Neural progenitor cell (in vitro differentiated cells): ENCODE results near the gene KNL1.

Experiments used
- CTCF ChIP-seq: fragments of 200-600 bp; sonication (generic); IDR thresholded peaks from 2 replicates; pipeline ENCODE4 v1.5.1; 2017; ENCODE audit warnings: antibody characterized with exemption, mild to moderate bottlenecking
- EZH2phosphoT487 ChIP-seq: fragments of 200-600 bp; sonication (generic); IDR thresholded peaks from 2 replicates; pipeline ENCODE4 v1.6.1; 2017; ENCODE audit warnings: antibody characterized with exemption

- TF ChIP-seq CTCF, result no peak
- no peak for TF ChIP-seq EZH2phosphoT487
Observed at GRCh38 chr15:40548610-40549009, 45.4 kb upstream of the KNL1 start.
